Activated T-cell treated with anti-CD3 and anti-CD28 coated beads for 48 hours (primary cell): ENCODE data around the gene CNTNAP2.
A peak's percentile ranks its signal among the peaks of the same experiment; 100 is the strongest.

Experiments used
- DNase-seq: peaks from one replicate; pipeline ENCODE4 v3.0.0-alpha.2; 2020; ENCODE audit warnings: low read depth

CNTNAP2 gene

DNA sequence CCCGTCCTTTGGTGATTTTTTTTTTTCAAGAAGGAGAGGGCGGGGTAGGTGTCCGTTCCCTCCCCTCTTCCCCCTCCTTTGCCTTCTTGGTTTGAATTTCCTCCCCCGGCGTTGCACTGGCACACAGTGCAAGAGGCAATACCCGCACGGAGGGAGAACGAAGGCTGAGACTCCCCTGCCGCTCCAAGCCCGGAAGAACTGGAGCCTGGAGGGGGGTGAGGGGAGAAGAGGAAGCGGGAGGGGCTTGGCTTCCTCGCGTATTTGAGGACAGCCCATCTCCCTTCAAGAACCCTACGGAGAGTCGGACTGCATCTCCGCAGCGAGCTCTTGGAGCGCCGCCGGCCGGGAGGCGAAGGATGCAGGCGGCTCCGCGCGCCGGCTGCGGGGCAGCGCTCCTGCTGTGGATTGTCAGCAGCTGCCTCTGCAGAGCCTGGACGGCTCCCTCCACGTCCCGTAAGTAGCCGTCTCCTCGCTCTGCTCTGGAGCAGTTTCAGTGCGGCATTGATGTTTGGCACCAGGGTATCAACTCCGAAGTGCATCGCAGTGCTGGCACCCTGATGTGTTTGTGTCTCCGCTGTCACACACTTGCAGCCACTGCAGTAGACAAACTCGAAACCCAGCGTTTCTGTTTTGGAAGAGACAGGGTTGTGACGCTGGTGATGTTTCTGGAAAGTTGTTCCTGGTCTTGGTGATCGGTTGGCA is at the start of gene CNTNAP2:
CNTNAP2 (plus strand) TSS at position 281 of the 702 bp plus-strand sequence; CDS start at position 357, 76 bp downstream.
- DNase-seq: no peak

DNA sequence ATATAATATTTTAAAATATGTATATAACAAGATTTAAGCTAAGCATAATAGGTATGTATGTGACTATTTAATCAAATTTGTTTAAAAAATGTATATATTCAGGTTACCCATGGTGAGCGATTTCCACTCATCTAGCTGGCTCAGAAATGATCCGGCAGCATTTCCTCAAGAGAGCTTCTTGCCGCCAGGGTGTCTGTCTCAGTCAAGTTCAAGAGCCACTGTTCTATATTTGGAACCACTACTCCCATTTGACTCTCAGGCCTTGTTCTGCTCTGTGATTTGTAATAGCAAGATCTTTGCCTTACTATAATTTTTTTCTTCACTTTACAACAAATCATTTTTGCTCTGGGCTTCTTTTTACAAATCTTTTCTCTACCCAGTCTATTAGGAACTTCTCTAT is 48.7 kb upstream of the CNTNAP2 start:
- no peak for DNase-seq

DNA sequence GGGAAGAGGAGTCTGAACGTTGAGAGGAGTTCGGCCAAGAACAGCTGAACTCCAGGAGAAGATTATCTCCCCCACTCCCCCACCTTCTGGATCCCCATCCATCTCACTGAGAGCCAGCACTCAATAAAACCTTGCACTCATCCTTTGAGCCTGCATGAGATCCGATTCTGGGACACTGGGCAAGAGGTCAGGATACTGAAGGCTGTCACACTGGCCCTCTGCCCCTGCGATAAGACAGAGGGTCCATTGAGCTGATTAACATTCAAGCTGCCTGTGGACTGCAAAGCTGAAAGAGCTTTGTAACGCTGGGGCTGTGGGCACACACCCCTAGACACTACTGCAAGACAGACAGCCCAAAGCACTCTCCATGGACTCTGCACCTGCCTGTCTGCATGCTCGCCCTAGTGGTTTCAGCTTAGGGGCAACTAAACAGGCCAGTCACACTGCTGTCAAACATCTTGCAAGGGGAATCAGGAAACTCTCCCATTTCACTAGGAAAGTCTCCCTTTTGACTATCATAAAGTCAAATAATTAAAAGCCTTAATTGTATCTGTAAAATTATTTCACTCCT is 42.3 kb upstream of the CNTNAP2 start:
- DNase-seq: no peak

- no peak for DNase-seq
Measured at GRCh38 chr7:146076344-146076743, 40.3 kb upstream of the CNTNAP2 start.

DNA sequence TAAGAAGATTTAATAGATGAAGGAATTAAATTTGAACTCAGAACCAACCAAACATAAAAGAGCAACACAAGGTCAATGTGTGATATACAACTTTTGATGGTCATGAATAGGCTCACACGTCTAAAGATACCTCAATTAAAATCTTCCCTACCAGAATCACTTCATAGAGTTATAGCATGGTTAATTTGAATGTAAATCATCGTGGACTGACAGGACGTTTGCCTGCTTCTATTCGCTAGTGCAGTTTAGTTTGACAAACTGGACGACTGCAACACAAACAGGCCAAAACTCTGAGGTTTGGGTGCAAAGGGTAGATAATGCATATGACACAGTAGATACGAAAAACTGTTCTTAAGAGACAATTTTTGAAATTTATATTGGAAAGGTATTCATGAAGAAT is 32.5 kb upstream of the CNTNAP2 start:
- no peak for DNase-seq

GRCh38 chr7:146090023-146090645 is 26.5 kb upstream of the CNTNAP2 start:
- DNase-seq: no peak

GRCh38 chr7:146094356-146094755 is 22.2 kb upstream of the CNTNAP2 start:
- no peak for DNase-seq

GRCh38 chr7:146096994-146097393 is 19.6 kb upstream of the CNTNAP2 start:
- DNase-seq: no peak

DNA sequence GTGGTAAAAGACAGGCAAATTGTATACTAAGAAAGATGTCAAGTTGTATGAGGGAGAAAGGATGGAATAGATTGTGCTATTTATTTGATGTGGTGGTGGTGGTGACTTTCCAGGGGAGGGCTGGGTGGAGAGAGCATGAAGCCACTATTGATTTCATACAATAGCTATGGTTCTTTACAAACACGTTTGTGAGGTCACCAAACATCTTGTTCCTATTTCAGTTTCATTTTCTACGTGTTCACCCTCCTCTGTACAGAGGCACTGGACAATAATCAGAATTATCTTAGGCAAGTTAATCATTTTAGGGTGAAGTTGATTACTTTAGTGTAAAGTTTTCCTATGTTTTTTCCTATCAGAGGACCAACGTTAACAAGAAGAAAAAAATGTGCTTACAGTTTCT is 10.3 kb upstream of the CNTNAP2 start:
- no peak for DNase-seq

- DNase-seq: no peak
Measured at GRCh38 chr7:146112755-146113154, 3.8 kb upstream of the CNTNAP2 start.

- DNase-seq: no peak
Measured at GRCh38 chr7:146115548-146115850, 1.1 kb upstream of the CNTNAP2 start.

GRCh38 chr7:146115851-146116520 is 615 bp upstream of the CNTNAP2 start:
- peak; percentile 13 for DNase-seq

DNA sequence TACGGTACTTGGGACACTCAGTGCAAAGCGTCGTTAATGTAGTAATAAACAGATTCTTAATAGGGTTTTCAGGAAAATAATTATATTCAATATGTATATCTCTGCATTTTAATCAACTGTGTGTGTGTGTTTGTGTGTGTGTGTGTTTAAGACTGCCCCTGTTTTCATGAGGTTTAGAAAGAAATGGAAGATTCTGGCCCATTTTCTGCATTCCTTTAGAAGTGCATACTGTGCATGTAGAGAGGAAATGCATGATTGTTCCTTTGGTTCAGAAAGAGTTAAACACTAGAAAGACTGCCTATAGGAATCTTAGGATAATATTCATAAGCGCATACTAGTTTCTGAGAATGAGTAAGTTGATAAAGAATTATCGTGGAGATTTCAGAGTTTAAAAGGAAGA is 975 bp downstream of the CNTNAP2 start:
- no peak for DNase-seq

DNA sequence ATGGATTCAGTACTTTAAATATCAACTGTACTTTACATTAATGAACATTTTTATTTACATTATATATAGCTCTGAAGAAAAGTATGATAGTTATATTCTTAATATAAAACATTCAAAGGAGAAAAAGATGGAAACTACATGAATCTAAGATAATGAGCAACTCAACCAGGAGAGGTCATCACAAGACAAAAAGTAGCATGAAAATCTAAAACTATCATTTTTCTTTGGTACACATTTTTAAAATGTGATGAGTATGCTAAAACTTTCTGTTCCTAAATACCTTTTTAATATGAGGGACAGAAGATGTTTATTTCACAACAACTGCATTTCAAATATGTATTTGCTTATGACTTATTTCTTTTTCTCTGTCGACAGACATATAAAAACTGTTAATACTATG is 2.4 kb downstream of the CNTNAP2 start:
- DNase-seq: no peak

- no peak for DNase-seq
Measured at GRCh38 chr7:146123715-146124114, 7.1 kb downstream of the CNTNAP2 start.

DNA sequence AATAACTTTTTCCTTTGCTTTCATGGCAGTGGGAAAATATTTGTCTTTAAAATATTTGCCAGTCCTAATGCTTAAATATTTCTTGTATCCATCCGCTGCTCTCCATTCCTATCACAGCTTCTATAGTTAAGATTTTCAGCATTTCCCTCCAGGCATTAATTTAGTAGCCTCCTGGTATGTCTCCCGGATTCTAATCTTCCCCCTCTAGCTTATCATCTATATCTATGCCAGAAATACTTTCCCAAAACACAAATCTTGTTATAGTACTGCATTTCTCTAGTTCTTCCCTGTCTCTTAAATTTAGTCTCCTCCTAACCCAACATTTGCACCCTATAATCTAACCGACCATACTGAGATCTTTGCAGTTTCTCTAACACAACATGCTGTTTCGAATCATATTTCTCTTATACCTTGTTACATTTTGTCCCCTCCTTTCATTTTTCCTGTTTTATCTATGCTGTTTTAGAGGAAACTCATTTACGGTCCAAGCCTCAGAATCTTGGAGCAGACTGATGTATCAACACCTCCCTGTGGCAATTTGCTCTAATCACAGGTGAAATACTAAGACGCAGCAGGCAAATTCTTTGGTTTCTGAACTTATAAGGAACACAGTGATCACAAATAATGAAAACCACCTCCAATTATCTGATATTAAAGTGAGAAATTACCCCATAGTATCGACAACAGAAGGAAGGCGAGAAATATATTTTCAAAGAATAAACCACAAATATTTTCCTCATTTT is 10.3 kb downstream of the CNTNAP2 start:
- DNase-seq: no peak

DNA sequence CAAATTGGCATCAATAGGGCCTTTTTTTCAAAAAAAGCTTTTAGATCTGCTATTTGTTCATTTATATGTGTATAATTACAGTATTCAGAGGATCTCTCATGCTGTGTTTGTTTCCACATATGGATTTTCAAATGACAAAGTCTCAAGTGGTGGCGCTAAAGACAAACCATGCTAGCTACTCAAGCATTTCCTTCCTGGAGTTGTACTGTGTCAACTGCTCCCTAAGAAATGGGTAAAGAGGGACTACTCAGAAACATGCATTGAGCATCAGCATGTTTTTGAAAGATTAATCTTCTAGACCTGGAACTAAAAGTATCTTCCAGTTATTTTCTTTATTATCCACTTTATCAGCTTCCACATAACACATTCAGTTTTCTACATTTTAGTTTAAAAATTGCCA is 12.7 kb downstream of the CNTNAP2 start:
- DNase-seq: no peak

GRCh38 chr7:146129997-146130396 is 13.4 kb downstream of the CNTNAP2 start:
- DNase-seq: no peak

DNA sequence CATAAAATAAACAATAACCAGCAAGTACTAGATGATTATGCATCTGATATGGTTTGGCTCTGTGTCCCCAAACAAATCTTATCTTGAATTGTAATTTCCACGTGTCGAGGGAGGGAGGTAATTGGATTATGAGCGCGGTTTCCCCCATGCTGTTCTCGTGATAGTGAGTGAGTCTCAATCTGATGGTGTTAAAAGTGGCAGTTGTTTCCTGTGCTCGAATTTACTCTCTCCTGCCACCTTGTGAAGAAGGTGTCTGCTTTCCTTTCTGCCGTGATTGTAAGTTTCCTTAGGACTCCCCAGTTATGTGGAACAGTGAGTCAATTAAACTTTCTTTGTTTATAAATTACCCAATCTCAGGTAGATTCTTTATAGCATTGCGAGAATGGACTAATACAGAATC is 15.1 kb downstream of the CNTNAP2 start:
- no peak for DNase-seq

GRCh38 chr7:146136357-146136875 is 19.8 kb downstream of the CNTNAP2 start:
- no peak for DNase-seq

- DNase-seq: no peak
Measured at GRCh38 chr7:146138926-146139325, 22.3 kb downstream of the CNTNAP2 start.

DNA sequence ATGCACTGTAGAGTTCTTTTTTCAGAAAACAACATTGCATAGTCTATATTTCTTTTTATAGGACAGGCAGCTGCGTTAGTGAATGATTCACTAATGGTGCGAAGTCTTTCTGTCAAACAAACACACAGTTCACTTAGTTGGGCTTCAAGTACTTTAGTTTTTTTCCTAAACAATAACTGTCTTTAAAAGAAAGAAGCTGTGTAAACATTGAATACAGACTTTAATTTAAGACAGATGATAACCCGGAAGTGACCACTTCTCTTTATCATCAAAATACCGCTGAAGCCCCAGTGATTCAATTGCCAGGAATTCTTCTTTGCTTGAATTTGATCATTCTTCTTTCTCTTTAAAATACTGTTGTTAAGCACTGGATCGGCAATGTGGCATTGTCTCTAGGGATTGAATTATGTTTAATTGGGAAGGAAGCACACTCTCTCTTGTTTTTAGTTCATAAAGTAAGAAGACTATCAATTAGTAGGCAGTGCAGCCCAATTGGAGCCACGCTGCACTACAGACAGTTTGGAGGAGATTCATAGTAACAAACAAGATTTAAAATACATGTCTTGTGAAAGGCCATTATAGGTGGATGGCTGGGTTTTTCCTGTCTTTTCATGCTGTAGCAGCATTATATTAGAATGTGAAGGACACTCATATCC is 30.4 kb downstream of the CNTNAP2 start:
- no peak for DNase-seq
